Adrenal gland (tissue), 5 donors: ENCODE measurements around the gene DOCK9.

Experiments
- POLR2A ChIP-seq, 2 donors: fragments of 450-650 bp; IDR thresholded peaks; one replicate each; pipeline ENCODE4 v1.6.1; 2017; ENCODE audit warnings: antibody characterized with exemption in 2 of 2, mild to moderate bottlenecking in 2 of 2, moderate library complexity in 1 of 2
- TF ChIP-seq, protein P1 (sequence below), 6 experiments: fragments of 450-650 bp in 4 of 6; fragments of 200-600 bp in 2 of 6; sonication (generic) in 1 of 6; IDR thresholded peaks; 1 replicate in 5 of 6; 2 replicates in 1 of 6; pipeline versions ENCODE4 v1.5.1 to v1.8.0; 2016 to 2021; ENCODE audit warnings: antibody characterized with exemption in 6 of 6, mild to moderate bottlenecking in 2 of 6, moderate library complexity in 1 of 6
- donor health status: DM: no; HTN: no; CAD: no.

- TF ChIP-seq, protein P1, sequence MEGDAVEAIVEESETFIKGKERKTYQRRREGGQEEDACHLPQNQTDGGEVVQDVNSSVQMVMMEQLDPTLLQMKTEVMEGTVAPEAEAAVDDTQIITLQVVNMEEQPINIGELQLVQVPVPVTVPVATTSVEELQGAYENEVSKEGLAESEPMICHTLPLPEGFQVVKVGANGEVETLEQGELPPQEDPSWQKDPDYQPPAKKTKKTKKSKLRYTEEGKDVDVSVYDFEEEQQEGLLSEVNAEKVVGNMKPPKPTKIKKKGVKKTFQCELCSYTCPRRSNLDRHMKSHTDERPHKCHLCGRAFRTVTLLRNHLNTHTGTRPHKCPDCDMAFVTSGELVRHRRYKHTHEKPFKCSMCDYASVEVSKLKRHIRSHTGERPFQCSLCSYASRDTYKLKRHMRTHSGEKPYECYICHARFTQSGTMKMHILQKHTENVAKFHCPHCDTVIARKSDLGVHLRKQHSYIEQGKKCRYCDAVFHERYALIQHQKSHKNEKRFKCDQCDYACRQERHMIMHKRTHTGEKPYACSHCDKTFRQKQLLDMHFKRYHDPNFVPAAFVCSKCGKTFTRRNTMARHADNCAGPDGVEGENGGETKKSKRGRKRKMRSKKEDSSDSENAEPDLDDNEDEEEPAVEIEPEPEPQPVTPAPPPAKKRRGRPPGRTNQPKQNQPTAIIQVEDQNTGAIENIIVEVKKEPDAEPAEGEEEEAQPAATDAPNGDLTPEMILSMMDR (IDR thresholded peaks at IDR 0.05), result no peak
- TF ChIP-seq POLR2A (IDR thresholded peaks at IDR 0.05), result no peak
Measured at GRCh38 chr13:98778749-98779148, 199.1 kb downstream of the DOCK9 start.
